Parathyroid adenoma (tissue), 2 donors: ENCODE results near the gene INTS15.
A peak's percentile ranks its signal among the peaks of the same experiment; 100 is the strongest.

ENCODE experiments used
- H2AFZ ChIP-seq: fragments of 300-600 bp; sonication (generic); one replicate; pipeline ENCODE4 v1.7.0; 2017; ENCODE audit warnings: antibody characterized with exemption, mild to moderate bottlenecking
- H3K27ac ChIP-seq: fragments of 300-600 bp; sonication (generic); one replicate; pipeline ENCODE4 v1.7.0; 2017
- H3K27me3 ChIP-seq: fragments of 300-600 bp; sonication (generic); one replicate; pipeline ENCODE4 v1.7.0; 2017; ENCODE audit warnings: low read length; ENCODE audit not compliant: control insufficient read depth, insufficient read depth
- H3K36me3 ChIP-seq: fragments of 300-600 bp; sonication (generic); one replicate; pipeline ENCODE4 v1.7.0; 2017; ENCODE audit warnings: low read length; ENCODE audit not compliant: control insufficient read depth, insufficient read depth
- H3K4me1 ChIP-seq: fragments of 300-600 bp; sonication (generic); one replicate; pipeline ENCODE4 v1.7.0; 2017; ENCODE audit warnings: control low read depth
- H3K4me2 ChIP-seq: fragments of 300-600 bp; sonication (generic); one replicate; pipeline ENCODE4 v1.7.0; 2017; ENCODE audit warnings: low read length
- H3K4me3 ChIP-seq: fragments of 300-600 bp; sonication (generic); one replicate; pipeline ENCODE4 v1.7.0; 2017; ENCODE audit warnings: low read depth, low read length
- H3K79me2 ChIP-seq: fragments of 300-600 bp; sonication (generic); one replicate; pipeline ENCODE4 v1.7.0; 2017; ENCODE audit warnings: control low read depth
- H3K9ac ChIP-seq: fragments of 300-600 bp; sonication (generic); one replicate; pipeline ENCODE4 v1.7.0; 2017; ENCODE audit warnings: mild to moderate bottlenecking
- H3K9me3 ChIP-seq: fragments of 300-600 bp; sonication (generic); one replicate; pipeline ENCODE4 v1.7.0; 2017; ENCODE audit warnings: low read length; ENCODE audit not compliant: control insufficient read depth
- CTCF ChIP-seq: fragments of 300-600 bp; sonication (generic); IDR thresholded peaks from one replicate; pipeline ENCODE4 v1.7.0; 2017; ENCODE audit warnings: antibody characterized with exemption, mild to moderate bottlenecking
- donor health status: primary hyperparathyroidism.

The INTS15 gene

GRCh38 chr7:6558837-6559236, 31.0 kb upstream of the INTS15 start:
- Histone ChIP-seq H3K4me3 (no peak overlapping the region), H3K27ac (no peak overlapping the region), H3K27me3 (no peaks in the 10 kb centered on the region), H3K4me1 (no peaks in the 10 kb centered on the region), H3K79me2 (no peaks in the 10 kb centered on the region), H3K9ac (no peak overlapping the region), H3K36me3 (no peaks in the 10 kb centered on the region), H3K4me2 (no peak overlapping the region), H3K9me3 (no peaks in the 10 kb centered on the region), H2AFZ (no peak overlapping the region)
- TF ChIP-seq CTCF, result peak; percentile 55

- H3K4me2 ChIP-seq, result no peak overlapping the region
- TF ChIP-seq CTCF, result no peak
- no peak overlapping the region for H2AFZ ChIP-seq
- H3K9me3 ChIP-seq, result no peaks in the 10 kb centered on the region
- H3K36me3 ChIP-seq, result no peaks in the 10 kb centered on the region
- H3K4me1 ChIP-seq, result no peaks in the 10 kb centered on the region
- H3K9ac ChIP-seq, result no peak overlapping the region
- no peak overlapping the region for H3K27ac ChIP-seq
- no peak overlapping the region for H3K4me3 ChIP-seq
- no peaks in the 10 kb centered on the region for H3K79me2 ChIP-seq
- H3K27me3 ChIP-seq, result no peaks in the 10 kb centered on the region
Measured at GRCh38 chr7:6559896-6560295, 29.9 kb upstream of the INTS15 start.

- H3K4me3 ChIP-seq, result no peak overlapping the region
- H3K4me2 ChIP-seq, result no peak overlapping the region
- H3K4me1 ChIP-seq, result no peaks in the 10 kb centered on the region
- no peaks in the 10 kb centered on the region for H3K9me3 ChIP-seq
- no peak for TF ChIP-seq CTCF
- no peaks in the 10 kb centered on the region for H3K79me2 ChIP-seq
- no peaks in the 10 kb centered on the region for H3K36me3 ChIP-seq
- H3K27me3 ChIP-seq, result no peaks in the 10 kb centered on the region
- no peak overlapping the region for H3K27ac ChIP-seq
- H2AFZ ChIP-seq, result no peak overlapping the region
- H3K9ac ChIP-seq, result no peak overlapping the region
Measured at GRCh38 chr7:6562106-6562505, 27.7 kb upstream of the INTS15 start.

GRCh38 chr7:6563936-6564770, 25.7 kb upstream of the INTS15 start:
- no peak for TF ChIP-seq CTCF
- H3K27ac ChIP-seq, result no peak overlapping the region
- H3K4me3 ChIP-seq, result no peak overlapping the region
- H3K9me3 ChIP-seq, result no peaks in the 10 kb centered on the region
- no peak overlapping the region for H3K4me2 ChIP-seq
- H3K4me1 ChIP-seq, result no peaks in the 10 kb centered on the region
- no peak overlapping the region for H3K9ac ChIP-seq
- H2AFZ ChIP-seq, result no peak overlapping the region
- no peaks in the 10 kb centered on the region for H3K79me2 ChIP-seq
- no peaks in the 10 kb centered on the region for H3K27me3 ChIP-seq
- no peaks in the 10 kb centered on the region for H3K36me3 ChIP-seq

- TF ChIP-seq CTCF, result no peak
- Histone ChIP-seq H3K27me3 (no peaks in the 10 kb centered on the region), H3K27ac (no peak overlapping the region), H3K36me3 (no peaks in the 10 kb centered on the region), H3K4me1 (no peaks in the 10 kb centered on the region), H2AFZ (no peak overlapping the region), H3K79me2 (no peaks in the 10 kb centered on the region), H3K4me3 (no peak overlapping the region), H3K9me3 (no peaks in the 10 kb centered on the region), H3K4me2 (no peak overlapping the region), H3K9ac (no peak overlapping the region)
Measured at GRCh38 chr7:6565655-6566054, 24.2 kb upstream of the INTS15 start.
